H1 (cell line): ENCODE data around the gene DIPK1B. TPM values are rescaled to one million over a fixed set of nuclear protein-coding genes. Genes with fewer than 3 reads are reported as not detected.

Experiments used
- ASH2L ChIP-seq: fragments of 200-600, 300-600 bp; sonication (generic); IDR thresholded peaks from one replicate; pipeline ENCODE4 v1.7.1; 2017; ENCODE audit warnings: low read length
- CTBP2 ChIP-seq: IDR thresholded peaks from 2 replicates; pipeline ENCODE4 v1.7.0; 2011; ENCODE audit warnings: borderline replicate concordance, mild to moderate bottlenecking, moderate library complexity, mixed read lengths, low read length; ENCODE audit not compliant: insufficient read depth, insufficient read length
- EGR1 ChIP-seq: IDR thresholded peaks from 2 replicates; pipeline ENCODE4 v1.6.1; 2011; ENCODE audit warnings: low read depth, low read length, borderline replicate concordance
- GABPA ChIP-seq: IDR thresholded peaks from 2 replicates; pipeline ENCODE4 v1.6.1; 2011; ENCODE audit warnings: mild to moderate bottlenecking, low read length, moderate library complexity, borderline replicate concordance; ENCODE audit not compliant: insufficient read depth
- KDM4A ChIP-seq: IDR thresholded peaks from one replicate; pipeline ENCODE4 v1.7.1; 2012; ENCODE audit warnings: low read depth, mild to moderate bottlenecking, moderate library complexity, low read length, inconsistent platforms; ENCODE audit not compliant: severe bottlenecking
- RXRA ChIP-seq: IDR thresholded peaks from 2 replicates; pipeline ENCODE4 v1.6.1; 2011; ENCODE audit warnings: low read depth, mild to moderate bottlenecking, low read length, moderate library complexity; ENCODE audit not compliant: insufficient read depth
- SIN3A ChIP-seq, 2 experiments: IDR thresholded peaks in 1 of 2; conservative IDR thresholded peaks in 1 of 2; 2 replicates each; pipeline ENCODE4 v1.6.1; 2011 to 2012; ENCODE audit warnings: low read length in 2 of 2, improper control_type of control experiment in 1 of 2, low read depth in 1 of 2, mild to moderate bottlenecking in 1 of 2
- SP4 ChIP-seq: IDR thresholded peaks from 2 replicates; pipeline ENCODE4 v1.6.1; 2012; ENCODE audit warnings: low read length, inconsistent platforms
- TCF12 ChIP-seq: IDR thresholded peaks from 2 replicates; pipeline ENCODE4 v1.6.1; 2011; ENCODE audit warnings: low read depth, mild to moderate bottlenecking, low read length
- polyA plus RNA-seq, 7 experiments: library from polyadenylated mRNA; depleted of rRNA in 3 of 7; stranded (reverse) in 5 of 7; unstranded in 2 of 7; fragments of >200 nt in 5 of 7; fragments of 200-250 nt in 2 of 7; gene quantifications; 1 replicate in 5 of 7; 2 replicates in 1 of 7; 4 replicates in 1 of 7; pipeline versions ENCODE4 v1.2.1 to v1.2.3, GENCODE V29; 2011 to 2013; ENCODE audit warnings: missing spikeins in 2 of 7, mixed read lengths in 2 of 7
- total RNA-seq: library from RNA; stranded (reverse); fragmentation: NEBNext Ultra II Directional; extraction: Animal tissue kit (Norgen Biotek cat#: 25700); gene quantifications from 2 replicates; pipeline ENCODE4 v1.2.1, GENCODE V29; 2021
- TF ChIP-seq, protein P1 (sequence below): IDR thresholded peaks from 2 replicates; pipeline ENCODE4 v1.6.1; 2012; ENCODE audit warnings: inconsistent platforms
- TF ChIP-seq, protein P2 (sequence below): IDR thresholded peaks from 2 replicates; pipeline ENCODE4 v1.6.1; 2012; ENCODE audit warnings: inconsistent platforms

DIPK1B gene
- total and polyA plus RNA-seq, 2 of the 8 experiments (the other 6 are each of a cell fraction or from before 2014, with no cell fraction given), result 32.3 to 64.8 TPM

DNA sequence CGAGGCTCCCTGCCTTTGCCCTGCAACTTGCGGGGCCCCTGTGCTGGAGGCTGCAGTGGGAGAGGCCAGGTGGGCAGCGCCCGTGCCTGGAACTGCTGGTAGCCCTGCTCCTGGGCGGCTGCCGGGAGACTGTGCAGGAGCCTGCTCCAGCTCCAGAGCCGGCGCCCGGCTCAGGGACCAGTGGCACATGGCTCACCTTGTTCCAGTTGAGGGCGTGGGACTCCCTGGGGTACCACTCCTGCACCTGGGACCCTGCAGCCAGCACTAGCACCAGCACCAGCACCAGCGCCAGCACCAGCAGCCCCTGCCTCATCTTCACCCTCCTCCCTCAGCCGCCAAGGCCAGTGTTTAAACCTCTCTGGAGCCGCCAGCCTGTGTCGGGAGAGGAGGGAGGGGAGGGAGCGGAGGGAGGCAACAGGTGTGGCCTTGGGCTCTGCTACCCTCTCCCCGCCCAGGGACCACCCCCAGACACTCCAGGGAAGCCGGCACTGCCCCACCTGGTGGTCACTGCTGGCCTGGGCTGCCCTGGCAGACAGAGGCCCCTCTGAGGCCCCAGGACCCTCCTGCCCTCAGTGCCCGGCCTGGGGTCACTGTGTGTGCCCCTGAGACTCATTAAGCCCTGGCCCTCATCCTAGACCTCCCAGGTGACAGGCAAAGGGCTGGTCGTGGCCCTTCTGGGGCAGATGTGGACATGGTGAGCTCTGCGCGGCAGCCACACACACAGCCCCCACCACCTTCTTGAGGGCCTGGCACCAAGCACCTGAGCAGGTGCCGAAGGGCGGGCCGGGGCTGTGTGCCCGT is 30.4 kb downstream of the DIPK1B start, which contains the start of gene LCN10 (continued):
- TF ChIP-seq, protein P1, sequence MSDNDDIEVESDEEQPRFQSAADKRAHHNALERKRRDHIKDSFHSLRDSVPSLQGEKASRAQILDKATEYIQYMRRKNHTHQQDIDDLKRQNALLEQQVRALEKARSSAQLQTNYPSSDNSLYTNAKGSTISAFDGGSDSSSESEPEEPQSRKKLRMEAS, result peak; percentile 45
- peak; percentile 87 for TF ChIP-seq CTBP2
- TF ChIP-seq, protein P2, sequence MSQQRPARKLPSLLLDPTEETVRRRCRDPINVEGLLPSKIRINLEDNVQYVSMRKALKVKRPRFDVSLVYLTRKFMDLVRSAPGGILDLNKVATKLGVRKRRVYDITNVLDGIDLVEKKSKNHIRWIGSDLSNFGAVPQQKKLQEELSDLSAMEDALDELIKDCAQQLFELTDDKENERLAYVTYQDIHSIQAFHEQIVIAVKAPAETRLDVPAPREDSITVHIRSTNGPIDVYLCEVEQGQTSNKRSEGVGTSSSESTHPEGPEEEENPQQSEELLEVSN, result peak; percentile 61
- no peak for TF ChIP-seq SP4
- no peak for TF ChIP-seq SIN3A (conservative IDR thresholded peaks at IDR 0.05 in 1 of 2, IDR thresholded peaks at IDR 0.05 in 1 of 2; ENCODE audit: low read depth in 1 of 2, low read length in 2 of 2)
- TF ChIP-seq TCF12, result 0 out of 2 replicates have a peak, but pooled peaks have one; percentile 44
- no peak for TF ChIP-seq RXRA
- TF ChIP-seq KDM4A, result no peak
- peak; percentile 61; the same call in 1 of the 2 replicates for TF ChIP-seq EGR1
- peak; percentile 56; the same call in 1 of the 2 replicates for TF ChIP-seq GABPA
- no peak for TF ChIP-seq ASH2L
